Skeletal muscle tissue (tissue), 4 donors: ENCODE data around the gene IL1RAPL1. TPM values are rescaled to one million over a fixed set of nuclear protein-coding genes. Genes with fewer than 3 reads are reported as not detected.

ENCODE experiments used
- H3K27ac ChIP-seq: one replicate; pipeline ENCODE4 v1.7.0; 2013; ENCODE audit warnings: mild to moderate bottlenecking, low read depth, low read length, inconsistent platforms
- H3K27me3 ChIP-seq, 3 donors: one replicate each; pipeline ENCODE4 v1.7.0; 2013; ENCODE audit warnings: low read length in 3 of 3; ENCODE audit not compliant: control insufficient read depth in 3 of 3, insufficient read depth in 3 of 3
- H3K36me3 ChIP-seq, 3 donors: one replicate each; pipeline ENCODE4 v1.7.0; 2013; ENCODE audit warnings: low read length in 3 of 3; ENCODE audit not compliant: control insufficient read depth in 3 of 3, insufficient read depth in 3 of 3
- H3K4me1 ChIP-seq, 3 donors: one replicate each; pipeline ENCODE4 v1.7.0; 2013; ENCODE audit warnings: low read length in 3 of 3, mild to moderate bottlenecking in 3 of 3; ENCODE audit not compliant: control insufficient read depth in 3 of 3, insufficient read depth in 3 of 3
- H3K4me3 ChIP-seq, 3 donors: one replicate each; pipeline ENCODE4 v1.7.0; 2013; ENCODE audit warnings: low read length in 3 of 3
- H3K9ac ChIP-seq, 3 donors: one replicate each; pipeline ENCODE4 v1.7.0; 2013; ENCODE audit warnings: low read length in 3 of 3, mild to moderate bottlenecking in 3 of 3, moderate library complexity in 2 of 3, low read depth in 1 of 3
- H3K9me3 ChIP-seq, 3 donors: one replicate each; pipeline ENCODE4 v1.7.0; 2013; ENCODE audit warnings: low read length in 3 of 3; ENCODE audit not compliant: control insufficient read depth in 3 of 3
- total RNA-seq: library from RNA; depleted of rRNA; stranded (reverse); fragments of >200 nt; gene quantifications from one replicate; pipeline ENCODE4 v1.2.3, GENCODE V29; 2014
- donor health status: Osteomylitis.

Gene IL1RAPL1
- total RNA-seq, 1 donor from 2014 or later: 3.7 TPM

GRCh38 chrX:29044423-29045184 lies 457.4 kb downstream of the IL1RAPL1 start:
- H3K4me3 ChIP-seq: no peak overlapping the region
- H3K4me1 ChIP-seq: no peaks in the 10 kb centered on the region
- H3K27me3 ChIP-seq: no peaks in the 10 kb centered on the region
- H3K36me3 ChIP-seq: no peaks in the 10 kb centered on the region
- H3K27ac ChIP-seq: no peak overlapping the region
- no peaks in the 10 kb centered on the region for H3K9me3 ChIP-seq
- H3K9ac ChIP-seq: no peak overlapping the region

GRCh38 chrX:29065477-29065876 lies 478.2 kb downstream of the IL1RAPL1 start:
- H3K4me3 ChIP-seq: no peak overlapping the region
- H3K27ac ChIP-seq: no peak overlapping the region
- no peaks in the 10 kb centered on the region for H3K4me1 ChIP-seq
- H3K9me3 ChIP-seq: no peaks in the 10 kb centered on the region
- H3K36me3 ChIP-seq: no peaks in the 10 kb centered on the region
- H3K9ac ChIP-seq: no peak overlapping the region
- no peaks in the 10 kb centered on the region for H3K27me3 ChIP-seq

GRCh38 chrX:29066516-29066915 lies 479.3 kb downstream of the IL1RAPL1 start:
- Histone ChIP-seq H3K4me3 (no peak overlapping the region), H3K27me3 (no peaks in the 10 kb centered on the region), H3K9me3 (no peaks in the 10 kb centered on the region), H3K36me3 (no peaks in the 10 kb centered on the region), H3K27ac (no peak overlapping the region), H3K4me1 (no peaks in the 10 kb centered on the region), H3K9ac (no peak overlapping the region)

GRCh38 chrX:29067351-29067750 lies 480.1 kb downstream of the IL1RAPL1 start:
- H3K4me1 ChIP-seq: no peaks in the 10 kb centered on the region
- H3K9ac ChIP-seq: no peak overlapping the region
- H3K27me3 ChIP-seq: no peaks in the 10 kb centered on the region
- H3K4me3 ChIP-seq: no peak overlapping the region
- H3K36me3 ChIP-seq: no peaks in the 10 kb centered on the region
- H3K9me3 ChIP-seq: no peaks in the 10 kb centered on the region
- H3K27ac ChIP-seq: no peak overlapping the region

GRCh38 chrX:29071525-29072320 lies 484.5 kb downstream of the IL1RAPL1 start:
- Histone ChIP-seq H3K4me3 (no peak overlapping the region), H3K27ac (no peak overlapping the region), H3K27me3 (no peaks in the 10 kb centered on the region), H3K4me1 (no peaks in the 10 kb centered on the region), H3K36me3 (no peaks in the 10 kb centered on the region), H3K9me3 (no peaks in the 10 kb centered on the region), H3K9ac (no peak overlapping the region)

GRCh38 chrX:29082558-29082957 lies 495.3 kb downstream of the IL1RAPL1 start:
- no peaks in the 10 kb centered on the region for H3K27me3 ChIP-seq
- H3K9ac ChIP-seq: no peak overlapping the region
- no peaks in the 10 kb centered on the region for H3K4me1 ChIP-seq
- H3K36me3 ChIP-seq: no peaks in the 10 kb centered on the region
- H3K9me3 ChIP-seq: no peaks in the 10 kb centered on the region
- no peak overlapping the region for H3K4me3 ChIP-seq
- H3K27ac ChIP-seq: no peak overlapping the region

GRCh38 chrX:29083823-29084222 lies 496.6 kb downstream of the IL1RAPL1 start:
- Histone ChIP-seq H3K9me3 (no peaks in the 10 kb centered on the region), H3K27me3 (no peaks in the 10 kb centered on the region), H3K36me3 (no peaks in the 10 kb centered on the region), H3K9ac (no peak overlapping the region), H3K27ac (no peak overlapping the region), H3K4me1 (no peaks in the 10 kb centered on the region), H3K4me3 (no peak overlapping the region)

GRCh38 chrX:29090811-29091210 lies 503.6 kb downstream of the IL1RAPL1 start:
- Histone ChIP-seq H3K4me1 (no peaks in the 10 kb centered on the region), H3K36me3 (no peaks in the 10 kb centered on the region), H3K4me3 (no peak overlapping the region), H3K9me3 (no peaks in the 10 kb centered on the region), H3K27ac (no peak overlapping the region), H3K27me3 (no peaks in the 10 kb centered on the region), H3K9ac (no peak overlapping the region)

- Histone ChIP-seq H3K9me3 (no peaks in the 10 kb centered on the region), H3K27ac (no peak overlapping the region), H3K9ac (no peak overlapping the region), H3K4me1 (no peaks in the 10 kb centered on the region), H3K27me3 (no peaks in the 10 kb centered on the region), H3K4me3 (no peak overlapping the region), H3K36me3 (no peaks in the 10 kb centered on the region)
Observed at GRCh38 chrX:29107231-29107630, 520.0 kb downstream of the IL1RAPL1 start.

- Histone ChIP-seq H3K4me3 (no peak overlapping the region), H3K27me3 (no peaks in the 10 kb centered on the region), H3K4me1 (no peaks in the 10 kb centered on the region), H3K36me3 (no peaks in the 10 kb centered on the region), H3K27ac (no peak overlapping the region), H3K9me3 (no peaks in the 10 kb centered on the region), H3K9ac (no peak overlapping the region)
Observed at GRCh38 chrX:29110041-29110440, 522.8 kb downstream of the IL1RAPL1 start.
